ENCODE results near the gene SLC6A13.

SLC6A13 gene

DNA sequence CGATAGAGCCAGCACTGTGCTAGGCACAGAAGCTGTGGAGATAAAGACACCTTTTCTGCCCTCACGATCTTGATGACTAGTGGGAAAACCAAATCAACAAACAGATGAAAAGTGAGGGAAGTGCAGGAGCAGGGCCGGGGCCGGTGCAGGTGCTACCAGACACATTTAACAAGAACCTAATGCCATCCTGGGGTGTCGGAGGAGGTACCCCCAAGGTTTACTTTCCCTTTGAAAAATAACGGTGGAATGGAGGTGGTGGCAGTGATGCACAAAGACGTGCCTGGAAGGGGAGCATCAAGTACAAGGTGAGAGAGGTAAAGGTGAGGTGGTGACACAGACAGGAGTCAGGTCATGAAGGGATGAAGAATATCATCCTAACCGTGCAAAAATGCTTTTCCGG lies 22.1 kb downstream of the SLC6A13 start:
- H3K27me3 ChIP-seq (ENCODE audit: insufficient read depth, low read length, poor library complexity): peaks cover 3% of the 10 kb centered on the region
- no peak overlapping the region for H3K4me2 ChIP-seq (ENCODE audit: insufficient read depth, low read length)
- peaks cover 9% of the 10 kb centered on the region for H3K9me3 ChIP-seq (ENCODE audit: insufficient read depth, low read length, severe bottlenecking)
- DNase-seq: no peak
- H3K79me2 ChIP-seq (ENCODE audit: insufficient read depth, low read length): no peaks in the 10 kb centered on the region
- TF ChIP-seq CTCF (IDR thresholded peaks at IDR 0.05; ENCODE audit: borderline replicate concordance, extremely low read depth, low read length, poor library complexity, severe bottlenecking): no peak
- TF ChIP-seq EZH2 (IDR thresholded peaks at IDR 0.05; ENCODE audit: borderline replicate concordance, low read depth, low read length, severe bottlenecking): no peak
- no peaks in the 10 kb centered on the region for H4K20me1 ChIP-seq (ENCODE audit: insufficient read depth, low read length)
- H3K9ac ChIP-seq (ENCODE audit: low read depth, low read length): no peak overlapping the region
- H3K36me3 ChIP-seq (ENCODE audit: insufficient read depth, low read length): no peaks in the 10 kb centered on the region
- no peak overlapping the region for H3K27ac ChIP-seq (ENCODE audit: low read length)
- H3K4me1 ChIP-seq (ENCODE audit: insufficient read depth, low read length): no peaks in the 10 kb centered on the region
- no peak overlapping the region for H2AFZ ChIP-seq (ENCODE audit: low read depth, low read length)
- ATAC-seq (ENCODE audit: insufficient read depth, low read depth): no peak
- no peak overlapping the region for H3K4me3 ChIP-seq (ENCODE audit: low read depth in 1 of 2, low read length in 2 of 2)

GRCh38 chr12:238736-239398 lies 23.8 kb downstream of the SLC6A13 start:
- H3K36me3 ChIP-seq (ENCODE audit: insufficient read depth, low read length): no peaks in the 10 kb centered on the region
- TF ChIP-seq CTCF (IDR thresholded peaks at IDR 0.05; ENCODE audit: borderline replicate concordance, extremely low read depth, low read length, poor library complexity, severe bottlenecking) (no peak), EZH2 (IDR thresholded peaks at IDR 0.05; ENCODE audit: borderline replicate concordance, low read depth, low read length, severe bottlenecking) (no peak)
- no peak for ATAC-seq (ENCODE audit: insufficient read depth, low read depth)

GRCh38 chr12:238116-238515 lies 24.5 kb downstream of the SLC6A13 start:
- H3K9me3 ChIP-seq (ENCODE audit: insufficient read depth, low read length, severe bottlenecking): peaks cover 9% of the 10 kb centered on the region
- H3K9ac ChIP-seq (ENCODE audit: low read depth, low read length): no peak overlapping the region
- H3K4me3 ChIP-seq (ENCODE audit: low read depth in 1 of 2, low read length in 2 of 2): no peak overlapping the region
- TF ChIP-seq CTCF (IDR thresholded peaks at IDR 0.05; ENCODE audit: borderline replicate concordance, extremely low read depth, low read length, poor library complexity, severe bottlenecking) (no peak), EZH2 (IDR thresholded peaks at IDR 0.05; ENCODE audit: borderline replicate concordance, low read depth, low read length, severe bottlenecking) (no peak)
- H3K27me3 ChIP-seq (ENCODE audit: insufficient read depth, low read length, poor library complexity): peaks cover 3% of the 10 kb centered on the region
- no peak overlapping the region for H3K4me2 ChIP-seq (ENCODE audit: insufficient read depth, low read length)
- DNase-seq: no peak
- no peaks in the 10 kb centered on the region for H4K20me1 ChIP-seq (ENCODE audit: insufficient read depth, low read length)
- no peak for ATAC-seq (ENCODE audit: insufficient read depth, low read depth)
- no peaks in the 10 kb centered on the region for H3K36me3 ChIP-seq (ENCODE audit: insufficient read depth, low read length)
- no peaks in the 10 kb centered on the region for H3K4me1 ChIP-seq (ENCODE audit: insufficient read depth, low read length)
- H3K27ac ChIP-seq (ENCODE audit: low read length): no peak overlapping the region
- no peak overlapping the region for H2AFZ ChIP-seq (ENCODE audit: low read depth, low read length)
- no peaks in the 10 kb centered on the region for H3K79me2 ChIP-seq (ENCODE audit: insufficient read depth, low read length)

More at GRCh38 chr12:238736-239398, 23.8 kb downstream of the SLC6A13 start:
- Histone ChIP-seq H3K4me1 (ENCODE audit: insufficient read depth, low read length) (no peaks in the 10 kb centered on the region), H3K79me2 (ENCODE audit: insufficient read depth, low read length) (no peaks in the 10 kb centered on the region), H3K4me2 (ENCODE audit: insufficient read depth, low read length) (no peak overlapping the region), H3K27ac (ENCODE audit: low read length) (no peak overlapping the region), H2AFZ (ENCODE audit: low read depth, low read length) (no peak overlapping the region), H4K20me1 (ENCODE audit: insufficient read depth, low read length) (no peaks in the 10 kb centered on the region), H3K9ac (ENCODE audit: low read depth, low read length) (no peak overlapping the region), H3K27me3 (ENCODE audit: insufficient read depth, low read length, poor library complexity) (peaks cover 3% of the 10 kb centered on the region), H3K4me3 (ENCODE audit: low read depth in 1 of 2, low read length in 2 of 2) (no peak overlapping the region), H3K9me3 (ENCODE audit: insufficient read depth, low read length, severe bottlenecking) (peaks cover 9% of the 10 kb centered on the region)
- no peak for DNase-seq
